T-helper 2 cell (primary cell): Measurements from ENCODE around the gene WNT7A.

Experiments used
- DNase-seq, 5 experiments: peaks; one replicate each; pipeline versions ENCODE4 v3.0.0 to v3.0.0-alpha.2; 2012 to 2022

WNT7A gene

DNA sequence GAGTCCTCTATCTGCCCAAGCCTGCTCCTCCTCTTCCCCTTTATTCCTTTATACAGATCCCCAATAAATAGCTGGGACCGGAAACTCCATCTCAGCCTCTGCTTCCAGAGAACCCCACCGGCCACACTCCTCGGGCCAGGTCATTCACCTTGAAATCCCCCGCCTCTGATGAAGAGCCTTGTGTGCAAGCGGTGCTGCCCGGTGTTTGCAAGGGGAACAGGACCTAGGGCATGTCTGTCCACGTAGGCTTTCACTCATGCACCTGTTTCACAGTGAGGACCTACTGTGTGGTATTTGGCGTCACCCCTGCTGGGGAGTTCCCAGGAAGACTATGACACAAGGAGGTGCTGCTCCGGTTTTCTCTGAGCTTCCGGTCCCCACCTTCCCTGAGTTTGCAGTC, 54.0 kb downstream of the WNT7A start:
- no peak for DNase-seq

DNA sequence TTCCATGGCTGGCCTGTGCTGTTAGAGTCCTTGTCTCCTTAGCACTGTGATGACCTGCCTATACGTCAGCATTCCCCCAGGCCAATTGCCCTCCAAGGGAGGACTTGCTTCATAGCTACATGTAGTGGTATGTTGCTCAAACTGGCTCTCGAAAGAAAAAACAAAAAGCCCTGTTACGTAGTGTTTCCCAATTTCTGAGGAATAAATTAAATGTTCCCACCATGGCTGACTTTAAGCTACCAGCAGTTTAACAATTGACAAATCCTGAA, 54.6 kb downstream of the WNT7A start:
- DNase-seq = no peak

DNA sequence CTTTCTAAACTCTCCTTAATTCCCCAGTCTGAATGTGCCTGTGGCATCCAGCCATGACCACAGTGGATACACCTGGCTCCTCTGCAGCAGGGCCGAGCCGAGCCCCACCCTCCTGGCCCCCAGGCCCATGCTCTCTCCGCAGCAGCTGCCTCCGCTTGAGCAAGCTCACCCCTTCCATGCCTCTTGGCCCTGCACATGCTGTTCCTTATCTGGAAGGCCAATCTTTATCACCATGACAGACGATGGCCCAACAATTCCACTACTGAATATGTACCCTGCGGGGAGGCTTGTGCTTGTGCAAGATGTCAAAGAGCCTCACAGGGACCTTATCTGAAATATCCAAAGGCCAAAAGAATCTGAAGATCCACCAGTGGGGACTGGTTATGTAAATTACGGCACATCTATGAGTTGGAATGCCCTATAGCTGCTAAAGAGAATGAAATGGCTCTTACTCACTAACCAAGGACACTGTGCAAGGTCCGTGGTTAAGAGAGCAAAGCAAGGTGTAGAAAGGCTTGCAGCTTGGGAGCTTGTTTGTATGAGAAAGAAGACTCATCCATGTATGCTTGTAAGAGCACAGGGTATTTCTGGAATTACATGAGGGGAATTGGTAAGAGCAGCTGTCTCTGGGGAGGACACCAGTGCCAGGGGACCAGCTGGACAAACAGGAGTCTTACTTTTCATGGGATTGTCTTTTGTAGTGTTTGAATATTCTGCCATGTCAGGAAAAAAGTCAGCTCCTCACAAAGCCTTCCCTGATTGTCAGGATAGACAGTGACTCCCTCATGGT, 55.2 kb downstream of the WNT7A start:
- no peak for DNase-seq

DNA sequence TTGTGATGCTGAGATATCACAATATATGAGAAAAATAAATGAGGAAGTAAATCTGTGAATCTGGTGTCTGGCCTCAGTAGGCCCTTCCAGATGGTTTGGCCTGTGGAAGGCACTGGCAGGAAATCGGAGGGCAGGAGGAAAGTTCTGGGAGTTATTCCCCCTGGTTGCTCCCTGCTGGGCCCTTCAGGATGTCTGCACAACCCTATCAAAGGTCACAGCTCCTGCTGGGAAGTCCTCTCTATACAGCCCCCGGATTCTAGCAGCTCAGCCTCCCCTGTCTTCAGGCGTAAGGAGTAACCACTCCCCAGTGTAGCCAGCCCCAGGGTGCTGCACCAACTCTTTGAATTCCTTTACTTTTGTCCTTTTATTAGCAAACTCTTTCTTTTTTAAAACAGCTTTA, 56.2 kb downstream of the WNT7A start:
- no peak for DNase-seq

DNA sequence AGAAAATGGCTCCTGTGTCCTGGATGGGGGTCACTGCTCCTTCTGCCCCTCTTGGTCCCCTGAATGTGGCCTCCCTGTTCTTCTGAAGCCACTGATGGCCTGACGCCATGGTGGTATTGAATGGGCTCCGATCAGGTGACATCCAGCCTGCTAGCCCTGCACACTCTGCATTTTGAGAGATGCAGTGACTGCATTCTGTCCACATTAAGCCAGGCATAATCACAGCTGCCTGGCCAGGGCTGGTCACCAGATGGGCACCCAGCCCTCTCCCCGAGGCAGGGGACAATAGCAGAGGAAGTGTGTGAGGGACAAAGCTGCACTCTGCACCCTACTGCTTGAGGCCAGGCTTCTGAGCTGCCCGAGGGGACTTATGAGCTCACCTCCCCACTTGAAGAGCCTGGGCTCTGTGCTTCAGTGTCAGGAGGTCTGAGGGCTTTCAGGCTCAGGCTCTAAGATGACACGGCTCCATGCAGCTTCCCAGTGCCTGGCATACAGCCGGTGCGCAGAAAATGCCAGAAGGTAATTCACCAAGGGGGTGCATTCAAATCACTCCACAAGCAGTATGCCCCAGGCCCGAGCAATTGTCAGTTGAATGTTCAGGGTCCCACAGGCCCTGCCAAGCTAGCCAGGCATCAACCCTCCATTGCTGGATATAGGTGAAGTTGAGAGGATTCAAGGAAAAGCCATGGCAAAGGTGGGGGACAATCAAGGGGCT, 56.8 kb downstream of the WNT7A start:
- no peak for DNase-seq

DNA sequence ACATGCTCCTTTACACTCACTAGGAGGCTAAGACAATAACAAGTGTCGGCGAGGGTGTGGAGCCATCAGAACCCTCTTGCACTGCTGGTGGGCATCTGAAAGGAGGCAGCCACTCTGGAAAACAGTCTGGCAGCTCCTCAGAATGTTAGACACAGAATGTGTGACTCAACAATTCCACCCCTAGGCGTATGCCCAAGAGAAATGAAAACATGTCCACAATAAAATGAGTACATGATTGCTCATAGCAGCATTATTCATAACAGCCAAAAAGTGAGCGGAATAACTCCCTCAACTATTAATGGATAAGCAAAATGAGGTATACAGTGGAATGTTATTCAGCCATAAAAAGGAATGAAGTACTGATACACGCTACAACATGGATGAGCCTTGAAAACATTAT, 57.8 kb downstream of the WNT7A start:
- DNase-seq = no peak

DNA sequence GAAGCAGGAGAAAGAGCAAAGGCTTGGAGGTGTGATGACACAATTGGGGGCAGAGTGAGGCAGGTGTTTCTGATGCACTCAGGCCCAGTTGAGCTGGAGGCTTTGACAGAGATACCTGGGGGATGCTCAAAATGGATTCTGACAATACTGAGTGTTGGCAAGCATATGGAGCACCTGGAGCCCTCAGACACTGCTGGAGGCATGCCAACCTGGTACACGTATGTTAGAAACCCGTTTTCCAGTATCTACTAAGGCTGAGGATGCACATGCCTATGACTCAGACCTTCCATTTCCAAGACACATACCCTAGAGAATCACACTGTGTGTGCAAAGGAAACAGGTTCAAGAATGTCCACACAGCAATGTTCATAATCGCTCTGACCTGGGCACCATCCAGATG, 58.7 kb downstream of the WNT7A start:
- DNase-seq = no peak

DNA sequence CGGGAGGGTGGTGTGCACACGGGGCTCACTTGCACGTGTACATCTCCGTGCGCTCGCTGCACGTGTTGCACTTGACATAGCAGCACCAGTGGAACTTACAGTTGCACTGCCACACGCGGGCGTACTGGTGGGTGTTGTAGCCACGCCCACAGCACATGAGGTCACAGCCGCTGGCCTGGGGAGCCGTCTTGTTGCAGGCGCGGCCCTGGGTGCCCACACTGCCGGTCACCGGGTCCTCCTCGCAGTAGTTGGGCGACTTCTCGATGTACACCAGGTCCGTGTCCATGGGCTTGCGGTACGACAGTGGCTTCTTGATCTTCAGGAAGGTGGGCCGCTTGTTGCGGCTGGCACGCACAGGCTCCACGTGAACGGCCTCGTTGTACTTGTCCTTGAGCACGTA, 61.0 kb downstream of the WNT7A start:
- DNase-seq = no peak

DNA sequence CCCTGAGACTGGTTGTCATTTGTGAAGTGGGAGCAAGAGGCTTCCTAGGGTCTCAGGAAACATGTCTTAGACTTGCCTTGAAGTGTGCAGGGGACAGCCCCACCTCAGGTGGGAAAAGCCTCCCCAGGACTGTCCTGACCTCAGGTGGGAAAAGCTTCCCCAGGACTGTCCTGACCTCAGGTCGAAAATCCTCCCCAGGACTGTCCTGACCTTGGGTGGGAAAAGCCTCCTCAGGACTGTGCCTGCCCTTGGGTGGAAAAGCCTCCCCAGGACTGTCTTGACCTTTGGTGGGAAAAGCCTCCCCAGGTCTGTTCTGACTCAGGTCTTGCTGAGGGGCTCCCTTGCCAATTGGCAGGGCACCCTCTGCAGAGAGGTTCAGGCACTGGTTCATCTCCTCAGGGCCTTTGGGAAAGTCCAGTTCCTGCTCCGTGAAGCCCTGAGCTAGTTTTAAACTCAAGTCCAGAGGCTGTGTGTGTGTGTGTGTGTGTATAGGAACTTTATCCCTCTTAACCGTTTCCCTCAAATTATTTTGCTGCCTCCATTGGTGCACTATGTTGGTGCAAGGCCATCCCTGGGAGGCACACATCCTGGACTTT, 64.7 kb downstream of the WNT7A start:
- DNase-seq = no peak

DNA sequence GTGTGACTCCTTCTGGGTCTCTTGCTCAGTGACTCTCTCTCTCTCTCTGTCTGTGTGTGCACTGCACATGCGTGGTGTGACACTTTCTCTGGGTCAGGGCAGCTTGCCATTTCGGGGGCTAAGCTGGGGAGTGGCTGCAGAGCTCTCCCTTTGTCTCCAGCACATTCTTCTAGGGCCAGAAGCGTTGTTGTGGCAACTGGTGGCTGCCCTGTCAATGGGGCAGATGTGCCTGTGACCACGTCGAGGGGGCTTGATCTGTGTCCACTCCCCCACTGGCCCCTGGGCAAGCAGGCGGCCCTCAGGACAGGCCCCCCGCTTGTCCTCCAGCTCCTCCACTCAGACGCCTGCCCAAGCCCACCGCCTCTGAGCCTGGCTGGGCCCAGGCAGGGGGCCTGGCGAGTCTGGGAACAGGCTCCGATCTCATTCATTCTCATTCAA, 67.8 kb downstream of the WNT7A start:
- no peak for DNase-seq

DNA sequence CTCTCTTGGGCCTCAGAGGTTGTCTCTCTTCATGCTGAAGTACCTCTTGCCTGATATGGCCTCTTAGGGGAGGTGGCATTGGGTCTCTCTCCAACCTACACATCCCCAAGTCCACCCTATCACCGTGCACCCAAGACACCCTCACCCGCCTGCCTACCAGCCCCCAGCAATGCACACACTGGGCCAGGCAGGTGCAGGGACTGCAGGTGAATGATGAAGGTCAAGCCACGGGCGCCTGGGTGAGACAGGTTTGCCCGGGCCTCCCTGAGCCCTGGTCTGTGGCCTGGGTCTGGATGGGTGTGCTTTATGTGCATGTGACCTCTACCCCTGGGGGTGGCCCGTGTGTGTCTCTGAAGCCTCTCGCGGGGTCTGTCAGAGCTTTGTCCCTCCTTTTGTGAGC, 68.3 kb downstream of the WNT7A start:
- DNase-seq = no peak

DNA sequence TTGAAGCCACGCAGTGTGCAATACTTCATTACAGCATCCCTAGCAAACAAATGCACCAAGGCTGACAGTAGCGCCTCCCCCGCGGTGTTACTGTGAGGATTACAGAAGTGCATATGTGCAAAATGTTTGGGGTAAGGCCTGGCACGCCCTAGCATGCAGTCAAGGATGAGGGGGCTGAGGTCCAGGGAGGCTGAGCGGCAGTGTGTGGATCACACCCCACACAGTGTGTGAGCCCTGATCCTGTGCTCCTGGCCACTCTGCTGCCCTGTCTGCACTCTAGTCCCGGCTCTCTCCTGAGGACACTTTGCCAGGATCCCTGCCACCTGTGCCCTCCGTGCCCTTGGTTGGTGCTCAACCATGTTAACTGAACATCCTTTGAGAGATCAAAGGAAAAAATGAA, 71.3 kb downstream of the WNT7A start:
- DNase-seq = no peak

DNA sequence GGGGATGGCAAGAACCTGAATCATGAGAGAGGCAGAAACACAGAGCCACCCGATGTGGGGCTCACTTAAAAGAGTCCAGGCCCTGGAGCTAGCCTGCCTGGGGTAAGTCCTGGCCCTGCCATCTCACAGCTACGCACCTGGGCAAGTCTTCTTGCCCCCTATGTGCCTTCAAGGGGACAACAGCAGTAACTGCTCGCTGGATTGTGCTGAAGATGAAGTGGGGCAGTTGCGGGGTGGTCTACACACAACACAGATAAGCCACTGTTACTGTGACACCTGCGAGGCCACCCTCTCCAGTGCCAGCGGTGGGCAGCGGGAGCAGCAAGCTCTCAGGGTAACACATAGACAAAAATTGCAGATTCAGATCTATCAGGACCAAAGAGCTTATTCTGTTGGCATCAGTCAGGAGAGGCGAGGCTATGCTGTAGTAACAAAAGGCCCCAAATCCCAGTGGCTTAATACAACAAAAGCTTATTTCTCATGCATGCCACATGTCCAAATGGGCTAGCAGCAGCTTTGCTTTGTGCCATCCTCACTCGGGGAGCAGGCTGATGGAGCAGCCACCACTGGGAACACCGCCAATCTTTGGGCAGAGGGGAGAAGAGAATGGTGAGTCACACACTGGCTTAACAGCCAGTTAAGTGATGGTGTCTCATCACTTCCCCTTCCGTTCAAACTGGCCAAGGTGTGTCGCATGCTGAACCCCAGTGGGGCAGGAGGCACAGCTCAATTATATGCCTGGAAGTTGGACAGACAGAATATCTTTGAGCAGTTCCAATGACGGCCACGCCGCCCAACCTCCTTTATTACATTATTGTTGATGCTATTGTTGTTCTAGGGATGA, 78.3 kb downstream of the WNT7A start:
- DNase-seq = no peak

DNA sequence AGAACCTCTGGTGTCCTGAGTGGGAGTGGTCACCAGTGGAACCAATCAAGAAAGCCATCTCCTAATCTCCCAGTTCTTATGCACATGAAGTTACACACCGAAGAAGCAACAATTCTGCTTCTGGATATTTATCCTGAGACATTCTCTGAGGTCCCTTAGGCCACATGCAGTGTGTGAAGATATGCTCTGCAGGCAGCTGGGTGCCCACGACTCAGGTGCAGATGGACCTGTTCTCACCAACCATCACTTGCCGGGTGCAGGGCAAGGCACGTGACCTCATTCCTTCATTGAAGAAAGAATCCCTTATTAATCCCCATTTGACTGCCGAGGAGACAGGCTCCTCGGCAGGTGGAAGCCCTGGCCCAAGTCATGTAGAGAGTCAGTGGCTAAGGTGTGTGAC, 79.8 kb downstream of the WNT7A start:
- DNase-seq = no peak

DNA sequence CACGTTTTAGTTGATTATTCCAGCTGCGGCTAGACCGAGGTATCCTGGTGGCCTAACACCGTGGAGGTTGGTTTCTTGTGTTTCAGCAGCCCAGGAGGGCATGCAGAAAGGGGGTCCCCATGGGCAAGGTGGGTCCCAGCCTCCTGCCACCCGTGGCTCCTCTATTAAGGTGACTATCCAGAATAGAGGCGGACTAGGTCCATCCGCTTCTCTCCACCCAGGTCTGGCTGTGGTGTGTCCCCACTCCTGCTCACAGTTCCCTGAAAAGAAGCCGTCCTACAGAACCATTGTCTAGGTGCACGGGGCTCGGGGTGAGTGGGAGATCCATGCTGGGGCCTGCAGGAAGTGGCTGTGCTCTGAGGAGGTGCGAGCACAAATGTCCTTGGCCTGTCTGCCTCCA, 81.5 kb downstream of the WNT7A start:
- DNase-seq = no peak

DNA sequence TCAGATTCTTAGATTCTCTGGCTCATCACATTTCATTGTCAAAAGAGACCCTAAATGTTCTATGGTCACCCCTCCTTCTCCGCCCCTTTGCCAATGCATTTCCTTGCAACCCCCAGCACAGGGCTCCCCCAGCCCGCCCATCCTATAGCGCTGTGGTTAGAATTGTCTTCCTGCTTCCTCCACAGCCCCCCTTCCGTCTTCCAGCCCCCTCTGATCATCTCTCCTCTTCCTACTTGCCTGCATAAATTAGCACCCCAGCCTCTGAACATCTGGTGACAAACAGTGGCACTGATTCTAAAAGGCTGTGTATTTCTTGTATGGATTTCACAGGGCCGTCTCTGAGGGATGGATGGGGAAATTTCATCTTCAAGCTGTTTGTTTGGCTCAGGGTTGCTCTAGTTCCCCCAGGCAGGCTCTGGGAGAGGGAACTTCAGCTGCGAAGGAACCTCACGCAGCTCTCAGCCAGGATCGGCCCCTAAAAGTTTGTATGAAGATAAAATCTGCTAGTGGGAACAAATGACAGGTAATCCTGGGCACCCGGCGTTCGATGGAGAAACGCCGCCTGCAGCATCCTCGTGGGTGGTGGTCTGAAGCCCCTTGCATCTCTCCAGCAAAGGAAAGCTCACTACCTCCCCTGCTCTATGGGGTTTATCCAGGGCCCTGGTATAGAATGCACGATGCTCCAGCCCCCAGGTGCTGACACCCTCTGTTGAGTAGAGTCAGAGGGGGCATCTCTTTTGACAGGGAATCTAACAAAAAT, 83.0 kb downstream of the WNT7A start:
- DNase-seq = no peak

DNA sequence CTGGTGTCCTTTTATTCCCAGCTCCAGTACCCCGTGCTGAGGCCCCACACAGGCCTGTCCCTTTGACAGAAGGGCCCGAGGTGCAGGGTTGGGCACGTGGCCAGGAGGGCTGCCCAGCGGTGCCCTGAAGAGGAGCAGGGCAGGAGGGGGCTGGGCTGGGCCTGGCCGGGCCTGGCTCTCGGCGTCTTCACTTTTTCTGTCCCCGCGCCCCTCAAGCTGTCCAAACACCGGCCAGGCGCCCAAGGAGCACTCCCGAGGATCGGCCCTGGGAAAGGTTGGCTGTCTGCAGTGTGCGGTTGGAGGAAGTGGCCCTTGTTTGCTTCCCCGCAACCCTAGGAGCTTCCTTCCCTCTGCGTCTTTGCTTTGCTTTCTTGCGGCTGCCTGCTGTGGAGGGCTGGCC, 84.1 kb downstream of the WNT7A start:
- DNase-seq = no peak

DNA sequence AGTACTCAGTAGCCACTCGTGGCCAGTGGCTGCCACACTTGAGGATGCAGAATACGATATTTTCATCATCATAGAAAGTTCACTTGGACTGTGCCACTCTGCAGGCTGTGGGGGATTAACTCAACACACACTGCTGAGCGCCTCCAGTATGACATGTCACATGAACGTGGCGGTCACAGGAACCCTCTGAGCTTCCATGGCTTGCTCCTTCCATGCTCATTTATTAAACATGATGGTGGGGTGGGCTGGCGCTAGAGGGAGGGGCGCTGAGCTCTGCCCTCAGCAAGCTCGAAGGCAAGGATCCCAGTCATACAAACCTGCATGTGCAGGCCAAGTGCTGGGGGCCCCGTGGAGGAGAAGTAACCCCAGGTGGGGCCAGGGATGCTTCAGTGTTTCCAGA, 85.5 kb downstream of the WNT7A start:
- DNase-seq = no peak

DNA sequence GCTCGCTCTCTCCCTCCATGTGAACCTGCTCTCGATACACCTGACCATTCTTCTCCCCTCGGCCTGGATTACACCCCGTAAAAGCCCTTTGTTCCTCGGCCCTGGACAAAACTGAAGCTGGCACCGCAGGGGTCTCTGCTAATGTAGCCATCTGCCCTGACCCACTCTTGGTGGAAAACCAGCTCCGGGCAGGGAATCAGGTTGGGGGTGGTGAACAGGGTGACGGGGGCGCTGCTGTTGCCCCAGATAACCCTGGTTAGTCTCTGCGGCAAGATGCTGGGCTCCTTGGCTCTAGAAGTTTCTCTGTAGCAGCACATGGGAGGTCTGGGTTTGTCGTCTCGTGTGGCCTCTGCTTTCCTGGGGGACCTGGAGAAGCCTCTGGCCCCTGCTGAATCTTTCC, 86.4 kb downstream of the WNT7A start:
- DNase-seq = no peak

DNA sequence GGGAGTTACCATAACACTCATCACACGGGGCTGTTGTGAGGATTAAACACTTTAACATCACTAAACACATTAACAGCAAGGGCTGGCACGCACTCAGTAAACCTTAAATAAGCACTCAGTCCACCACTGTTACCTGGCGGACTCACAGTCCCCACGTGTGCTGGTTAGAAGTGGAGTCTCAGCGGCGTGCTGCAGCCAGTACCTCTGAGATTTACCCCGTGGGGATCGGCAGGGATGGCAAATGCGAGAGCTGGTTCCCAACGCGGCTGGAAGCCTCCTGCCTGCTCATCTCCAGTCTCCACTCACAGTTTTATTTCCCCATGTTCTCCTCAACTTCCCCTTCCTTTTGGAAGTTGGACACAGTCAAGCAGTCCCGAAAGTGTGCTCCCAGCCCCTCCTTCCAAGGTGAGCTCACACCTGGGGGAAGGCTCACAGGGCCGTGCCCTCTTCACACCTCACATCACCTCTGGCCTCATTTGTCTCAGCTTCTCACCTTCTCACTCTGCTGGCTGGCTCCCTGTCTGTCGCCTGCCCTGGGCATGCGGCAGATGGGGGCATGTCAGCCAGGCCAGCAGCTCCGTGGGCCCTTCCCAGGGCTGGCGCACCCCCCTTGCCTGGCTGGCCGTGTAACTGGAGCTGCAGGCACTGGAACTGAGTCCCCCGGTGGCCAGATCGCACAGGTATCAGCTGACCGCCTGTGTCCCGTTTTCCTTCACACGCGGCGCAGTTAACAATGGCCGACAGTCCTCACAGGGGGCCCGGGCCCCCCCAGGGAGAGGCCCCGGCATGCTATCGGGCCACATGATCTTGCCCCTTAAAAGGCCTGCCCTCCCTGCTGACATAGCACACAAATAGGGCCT, 87.1 kb downstream of the WNT7A start:
- DNase-seq = no peak

DNA sequence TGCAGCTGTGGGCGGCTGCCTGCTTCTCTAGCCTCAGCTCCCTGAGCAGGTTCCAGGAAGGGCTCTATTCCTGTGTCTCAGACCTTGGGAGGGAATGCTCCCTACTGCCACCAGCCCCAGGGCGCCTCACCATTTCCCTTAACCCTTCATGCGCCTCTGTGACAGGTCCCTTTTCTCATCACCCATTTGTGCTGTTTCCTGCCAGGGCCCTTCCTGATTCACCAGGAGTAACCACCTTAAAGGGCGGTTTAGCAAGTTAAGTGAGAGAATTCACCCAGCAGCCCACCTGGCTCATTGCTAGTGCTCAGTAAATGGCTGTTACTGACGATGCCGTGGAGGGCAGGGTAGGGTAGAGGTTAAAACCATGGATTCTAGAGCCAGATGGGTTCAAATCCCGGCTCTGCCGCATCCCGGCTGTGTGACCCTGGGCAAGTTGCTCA, 87.8 kb downstream of the WNT7A start:
- DNase-seq = no peak
